ENCODE results near the gene C11orf86. TPM values are rescaled to one million over a fixed set of nuclear protein-coding genes. Genes with fewer than 3 reads are reported as not detected.
A peak's percentile ranks its signal among the peaks of the same experiment; 100 is the strongest.
"Not testable (repeated sequence)": the region's sequence is repeated elsewhere in the genome, so short reads cannot be mapped to it uniquely, and the experiment has no call there.

Gene C11orf86
- total RNA-seq, 1 donor from 2014 or later, result not detected

GRCh38 chr11:66958232-66958955, 16.7 kb upstream of the C11orf86 start, which contains the start of gene PC:
PC (minus strand) TSS chr11:66958383; CDS start chr11:66872159, 86,224 bp downstream.
- H3K4me1 Mint-ChIP-seq (ENCODE audit: low read depth, unreplicated experiment), result peaks cover 21% of the 10 kb centered on the region
- TF ChIP-seq, protein P1, sequence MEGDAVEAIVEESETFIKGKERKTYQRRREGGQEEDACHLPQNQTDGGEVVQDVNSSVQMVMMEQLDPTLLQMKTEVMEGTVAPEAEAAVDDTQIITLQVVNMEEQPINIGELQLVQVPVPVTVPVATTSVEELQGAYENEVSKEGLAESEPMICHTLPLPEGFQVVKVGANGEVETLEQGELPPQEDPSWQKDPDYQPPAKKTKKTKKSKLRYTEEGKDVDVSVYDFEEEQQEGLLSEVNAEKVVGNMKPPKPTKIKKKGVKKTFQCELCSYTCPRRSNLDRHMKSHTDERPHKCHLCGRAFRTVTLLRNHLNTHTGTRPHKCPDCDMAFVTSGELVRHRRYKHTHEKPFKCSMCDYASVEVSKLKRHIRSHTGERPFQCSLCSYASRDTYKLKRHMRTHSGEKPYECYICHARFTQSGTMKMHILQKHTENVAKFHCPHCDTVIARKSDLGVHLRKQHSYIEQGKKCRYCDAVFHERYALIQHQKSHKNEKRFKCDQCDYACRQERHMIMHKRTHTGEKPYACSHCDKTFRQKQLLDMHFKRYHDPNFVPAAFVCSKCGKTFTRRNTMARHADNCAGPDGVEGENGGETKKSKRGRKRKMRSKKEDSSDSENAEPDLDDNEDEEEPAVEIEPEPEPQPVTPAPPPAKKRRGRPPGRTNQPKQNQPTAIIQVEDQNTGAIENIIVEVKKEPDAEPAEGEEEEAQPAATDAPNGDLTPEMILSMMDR (IDR thresholded peaks at IDR 0.05; ENCODE audit: partially characterized antibody, unreplicated experiment), result no peak
- peak within 1 kb of the TSS; percentile 86 for H3K27ac Mint-ChIP-seq (ENCODE audit: unreplicated experiment)
- H3K36me3 Mint-ChIP-seq (ENCODE audit: unreplicated experiment), result no peaks in the 10 kb centered on the region
- DNase-seq, result peak; percentile 100
- peaks cover 9% of the 10 kb centered on the region for H3K9me3 Mint-ChIP-seq (ENCODE audit: unreplicated experiment)
- peaks cover 9% of the 10 kb centered on the region for H3K27me3 Mint-ChIP-seq (ENCODE audit: unreplicated experiment)
- H3K4me3 Mint-ChIP-seq (ENCODE audit: unreplicated experiment), result peak within 1 kb of the TSS; percentile 93

DNA sequence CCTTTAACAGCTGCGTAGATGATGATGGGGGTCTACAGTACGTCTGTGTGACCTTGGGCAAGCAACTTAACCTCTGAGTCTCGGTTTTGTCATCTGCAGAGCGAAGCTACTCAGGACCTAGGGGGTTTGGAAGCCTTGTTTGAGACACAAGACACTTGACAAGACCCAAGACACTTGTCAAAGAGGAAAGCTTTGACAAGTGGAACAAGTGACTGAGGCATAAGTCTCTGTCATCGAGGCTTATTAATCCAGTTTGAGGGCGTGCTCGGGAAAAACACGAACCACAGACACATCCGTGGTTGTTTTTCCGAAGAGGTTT, 16.2 kb upstream of the C11orf86 start:
- Mint-ChIP-seq H3K27me3 (ENCODE audit: unreplicated experiment) (peaks cover 8% of the 10 kb centered on the region), H3K4me3 (ENCODE audit: unreplicated experiment) (peak overlapping the region; percentile 93), H3K9me3 (ENCODE audit: unreplicated experiment) (peaks cover 8% of the 10 kb centered on the region), H3K4me1 (ENCODE audit: low read depth, unreplicated experiment) (peaks cover 18% of the 10 kb centered on the region), H3K36me3 (ENCODE audit: unreplicated experiment) (no peaks in the 10 kb centered on the region), H3K27ac (ENCODE audit: unreplicated experiment) (peak overlapping the region; percentile 84)
- TF ChIP-seq, protein P1 (IDR thresholded peaks at IDR 0.05; ENCODE audit: partially characterized antibody, unreplicated experiment), result no peak
- no peak for DNase-seq

DNA sequence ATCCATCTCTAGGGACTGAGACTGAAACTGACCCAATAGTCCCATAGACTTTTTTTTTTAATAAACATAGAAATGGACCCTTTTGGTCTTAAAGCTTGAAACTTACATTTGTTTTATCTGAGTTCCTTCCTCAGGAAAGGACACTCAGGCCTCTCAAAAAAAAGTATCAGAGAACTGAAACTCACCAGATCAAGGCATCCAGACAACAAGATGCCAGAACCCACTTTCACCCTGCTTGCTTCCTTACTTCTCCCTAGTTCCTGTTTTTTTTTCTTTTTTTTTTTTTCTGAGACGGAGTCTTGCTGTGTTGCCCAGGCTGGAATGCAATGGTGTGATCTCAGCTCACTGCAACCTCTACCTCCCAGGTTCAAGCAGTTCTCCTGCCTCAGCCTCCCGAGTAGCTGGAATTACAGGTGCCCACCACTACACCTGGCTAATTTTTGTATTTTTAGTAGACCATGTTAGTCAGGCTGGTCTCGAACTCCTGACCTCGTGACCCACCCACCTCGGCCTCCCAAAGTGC, 13.4 kb upstream of the C11orf86 start:
- not testable (repeated sequence) for DNase-seq; H3K9me3 Mint-ChIP-seq (ENCODE audit: unreplicated experiment); H3K27me3 Mint-ChIP-seq (ENCODE audit: unreplicated experiment); H3K4me3 Mint-ChIP-seq (ENCODE audit: unreplicated experiment); H3K36me3 Mint-ChIP-seq (ENCODE audit: unreplicated experiment); H3K27ac Mint-ChIP-seq (ENCODE audit: unreplicated experiment)
- peaks cover 14% of the 10 kb centered on the region for H3K4me1 Mint-ChIP-seq (ENCODE audit: low read depth, unreplicated experiment)

DNA sequence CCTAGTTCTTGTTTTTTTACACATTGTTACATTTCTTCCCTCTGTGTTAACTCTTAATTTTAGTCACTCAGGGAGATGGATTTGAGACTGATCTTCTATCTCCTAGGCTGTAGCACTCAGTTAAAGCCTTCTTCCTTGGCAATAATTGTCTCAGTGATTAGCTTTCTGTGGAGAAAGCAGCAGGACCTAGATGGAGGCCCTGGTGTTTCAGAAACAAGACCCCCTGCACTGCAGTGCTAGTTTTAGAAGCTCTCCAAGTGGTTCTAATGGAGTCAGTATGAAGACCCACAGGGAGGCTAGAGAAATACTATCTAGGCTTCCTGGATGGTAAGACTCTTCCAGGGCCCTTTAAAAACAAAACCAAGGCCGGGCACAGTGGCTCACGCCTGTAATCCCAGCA, 12.9 kb upstream of the C11orf86 start:
- Mint-ChIP-seq H3K4me1 (ENCODE audit: low read depth, unreplicated experiment) (peaks cover 12% of the 10 kb centered on the region), H3K27ac (ENCODE audit: unreplicated experiment) (no peak overlapping the region), H3K9me3 (ENCODE audit: unreplicated experiment) (peaks cover 2% of the 10 kb centered on the region), H3K4me3 (ENCODE audit: unreplicated experiment) (no peak overlapping the region), H3K36me3 (ENCODE audit: unreplicated experiment) (no peaks in the 10 kb centered on the region), H3K27me3 (ENCODE audit: unreplicated experiment) (peaks cover 2% of the 10 kb centered on the region)
- TF ChIP-seq, protein P1 (IDR thresholded peaks at IDR 0.05; ENCODE audit: partially characterized antibody, unreplicated experiment), result no peak
- DNase-seq, result no peak

- DNase-seq, result no peak
- no peak overlapping the region for H3K4me3 Mint-ChIP-seq (ENCODE audit: unreplicated experiment)
- H3K27me3 Mint-ChIP-seq (ENCODE audit: unreplicated experiment), result peaks cover 2% of the 10 kb centered on the region
- peaks cover 12% of the 10 kb centered on the region for H3K4me1 Mint-ChIP-seq (ENCODE audit: low read depth, unreplicated experiment)
- H3K27ac Mint-ChIP-seq (ENCODE audit: unreplicated experiment), result no peak overlapping the region
- H3K9me3 Mint-ChIP-seq (ENCODE audit: unreplicated experiment), result no peaks in the 10 kb centered on the region
- H3K36me3 Mint-ChIP-seq (ENCODE audit: unreplicated experiment), result no peaks in the 10 kb centered on the region
- TF ChIP-seq, protein P1 (IDR thresholded peaks at IDR 0.05; ENCODE audit: partially characterized antibody, unreplicated experiment), result no peak
Observed at GRCh38 chr11:66962801-66963200, 12.3 kb upstream of the C11orf86 start.
